K562 (cell line): ENCODE results near the gene RFNG. TPM values are rescaled to one million over a fixed set of nuclear protein-coding genes. Genes with fewer than 3 reads are reported as not detected.

ENCODE experiments used
- ATAC-seq: fragments of 200-7000 bp; cut with Tn5 transposase; 3 replicates; pipeline ENCODE4 v1.9.1; 2020; ENCODE audit warnings: moderate library complexity
- BruUV-seq: library from RNA; stranded (reverse); fragments of 400-500 nt; replicated peaks from 2 replicates; lab custom pipeline; 2021; lab: Mats Ljungman, UMichigan
- CTCF ChIA-PET: fragments of 300-600 bp; formaldehyde crosslinking; extraction: SDS; loops from one replicate; lab custom pipeline; 2021; ENCODE audit warnings: low intra/inter-chr PET ratio; lab: Yijun Ruan, JAX
- POLR2A ChIA-PET: fragments of 300-600, 350-650 bp; sonication (Branson Sonifier 250); formaldehyde crosslinking; extraction: SDS; loops from one replicate; lab custom pipeline; 2021; ENCODE audit warnings: antibody characterized with exemption, inconsistent platforms; lab: Yijun Ruan, JAX
- DNase-seq, 4 experiments: peaks; one replicate each; pipeline versions ENCODE4 v3.0.0 to v3.0.0-alpha.2; 2011 to 2018; ENCODE audit warnings: low spot score in 3 of 4, mixed read lengths in 3 of 4; ENCODE audit errors: extremely low read depth in 1 of 4
- FAIRE-seq: peaks from 2 replicates; lab custom pipeline; 2011; peaks lifted over from hg19 to GRCh38; lab: Jason Lieb, UNC
- H2AFZ ChIP-seq: 2 replicates; pipeline ENCODE4 v1.6.0; 2011; ENCODE audit warnings: low read depth, low read length, control low read depth, inconsistent platforms
- H3K27ac ChIP-seq: fragments of 200-600 bp; 3 replicates; pipeline ENCODE4 v1.8.0; 2011; ENCODE audit warnings: low read depth, mild to moderate bottlenecking, control low read depth, inconsistent platforms, low read length, moderate library complexity, mixed read lengths; ENCODE audit errors: extremely low read depth
- H3K27me3 ChIP-seq, 2 experiments: fragments of 300-600 bp in 1 of 2; 2 replicates in 1 of 2; 3 replicates in 1 of 2; pipeline versions ENCODE4 v1.6.0 to v1.8.0; 2011; ENCODE audit warnings: inconsistent platforms in 2 of 2, low read length in 2 of 2, mild to moderate bottlenecking in 1 of 2, mixed read lengths in 1 of 2, moderate library complexity in 1 of 2; ENCODE audit not compliant: control insufficient read depth in 2 of 2, insufficient read depth in 2 of 2
- H3K36me3 ChIP-seq: fragments of 300-600 bp; 3 replicates; pipeline ENCODE4 v1.8.0; 2011; ENCODE audit warnings: mild to moderate bottlenecking, low read length, inconsistent platforms; ENCODE audit not compliant: control insufficient read depth, insufficient read depth
- H3K4me1 ChIP-seq, 2 experiments: fragments of 200-600 bp in 1 of 2; replicated peaks in 1 of 2; 2 replicates in 1 of 2; 3 replicates in 1 of 2; pipeline versions ENCODE4 v1.5.1 to v1.8.0; 2011; ENCODE audit warnings: inconsistent platforms in 2 of 2, low read length in 2 of 2, mild to moderate bottlenecking in 1 of 2, mixed read lengths in 1 of 2, moderate library complexity in 1 of 2; ENCODE audit not compliant: control insufficient read depth in 2 of 2, insufficient read depth in 2 of 2
- H3K4me2 ChIP-seq: 2 replicates; pipeline ENCODE4 v1.6.1; 2011; ENCODE audit warnings: low read length, control low read depth, inconsistent platforms, mixed read lengths; ENCODE audit not compliant: insufficient read depth
- H3K4me3 ChIP-seq: fragments of 200-600 bp; sonication (generic), shearing (Covaris generic); 2 replicates; pipeline ENCODE4 v1.5.1; 2016; ENCODE audit warnings: control low read depth, inconsistent platforms
- H3K79me2 ChIP-seq: fragments of 200-600 bp; 3 replicates; pipeline ENCODE4 v1.8.0; 2011; ENCODE audit warnings: low read length, inconsistent platforms; ENCODE audit not compliant: control insufficient read depth, insufficient read depth
- H3K9ac ChIP-seq, 2 experiments: 2 replicates each; pipeline versions ENCODE4 v1.6.0 to v1.6.1; 2011; ENCODE audit warnings: low read depth in 2 of 2, low read length in 2 of 2, control low read depth in 1 of 2, inconsistent platforms in 1 of 2, mild to moderate bottlenecking in 1 of 2, mixed read lengths in 1 of 2; ENCODE audit not compliant: insufficient read depth in 1 of 2
- H3K9me1 ChIP-seq: one replicate; pipeline ENCODE4 v1.6.0; 2011; ENCODE audit warnings: inconsistent platforms, mild to moderate bottlenecking, low read length, moderate library complexity; ENCODE audit not compliant: control insufficient read depth, insufficient read depth
- H3K9me3 ChIP-seq: replicated peaks from 2 replicates; pipeline ENCODE4 v1.5.1; 2011; ENCODE audit warnings: low read depth, low read length, inconsistent platforms; ENCODE audit not compliant: control insufficient read depth, insufficient read depth
- H4K20me1 ChIP-seq: replicated peaks from 2 replicates; pipeline ENCODE4 v1.6.1; 2011; ENCODE audit warnings: low read length, inconsistent platforms, mixed read lengths; ENCODE audit not compliant: control insufficient read depth, insufficient read depth
- BRF1 ChIP-seq: IDR thresholded peaks from 3 replicates; pipeline ENCODE4 v1.6.1; 2011; ENCODE audit warnings: borderline replicate concordance, mild to moderate bottlenecking; ENCODE audit not compliant: insufficient read length; ENCODE audit errors: extremely low read depth
- E2F4 ChIP-seq: sonication (generic); formaldehyde crosslinking; IDR thresholded peaks from 2 replicates; pipeline ENCODE4 v1.8.0; 2022; ENCODE audit warnings: mild to moderate bottlenecking, low read depth, missing genetic modification reagents
- GABPA ChIP-seq: fragments of 200-800 bp; sonication (Bioruptor generic); conservative IDR thresholded peaks from 2 replicates; pipeline ENCODE4 v1.6.1; 2016; ENCODE audit warnings: low read depth, missing genetic modification characterization, missing compliant biosample characterization
- POLR2G ChIP-seq: fragments of 200-400 bp; formaldehyde crosslinking; IDR thresholded peaks from 2 replicates; pipeline ENCODE4 v1.6.1; 2017; ENCODE audit warnings: low read depth, mild to moderate bottlenecking, antibody characterized with exemption, low read length, moderate library complexity
- WGBS: fragments of 100-300 bp; shearing (Covaris generic); methylation state at CpG from one replicate; pipeline ENCODE4 v1.1.6; 2016; ENCODE audit warnings: low coverage, mixed read lengths; ENCODE audit not compliant: insufficient coverage; ENCODE audit errors: missing lambda C conversion rate; 5-methylcytosine and 5-hydroxymethylcytosine counted together
- in situ Hi-C: fragments of 300-500 bp; cut with MboI; formaldehyde crosslinking; loops from 4 replicates; pipeline ENCODE4 v1.15.0; 2018; ENCODE audit warnings: inconsistent platforms, mixed read lengths
- intact Hi-C: fragments of 100-400 bp; cut with micrococcal nuclease; formaldehyde crosslinking; loops from 2 replicates; pipeline ENCODE4 v1.14.2; 2022
- polyA plus RNA-seq, 8 experiments: library from polyadenylated mRNA; depleted of rRNA in 4 of 8; stranded (reverse) in 5 of 8; unstranded in 3 of 8; fragments of >200 nt; fragmentation: Nextera tagmentation in 2 of 8; fragmentation: Illumina TruSeq in 1 of 8; extraction: Ambion mirVana in 2 of 8; extraction: Trizol in 1 of 8; gene quantifications; 2 replicates each; pipeline versions ENCODE4 v1.2.1 to v1.2.3, GENCODE V29; 2011 to 2014; ENCODE audit warnings: inconsistent platforms in 1 of 8, missing spikeins in 1 of 8
- total RNA-seq, 7 experiments: library from RNA; depleted of rRNA in 6 of 7; stranded (reverse); fragments of >200 nt in 6 of 7; fragmentation: Illumina TruSeq in 2 of 7; extraction: Trizol in 2 of 7; gene quantifications; 2 replicates each; pipeline versions ENCODE4 v1.2.1 to v1.2.3, GENCODE V29; 2011 to 2021; ENCODE audit warnings: low replicate concordance in 1 of 7
- TF ChIP-seq, protein P1 (sequence below): sonication (generic); formaldehyde crosslinking; IDR thresholded peaks from 2 replicates; pipeline ENCODE4 v1.8.1; 2023; ENCODE audit warnings: mild to moderate bottlenecking, missing genetic modification reagents

RFNG gene
- total and polyA plus RNA-seq, 9 of the 15 experiments (the other 6 are each of a cell fraction or from before 2014, with no cell fraction given), result 0.32 to 32.8 (median 9.5) TPM

DNA sequence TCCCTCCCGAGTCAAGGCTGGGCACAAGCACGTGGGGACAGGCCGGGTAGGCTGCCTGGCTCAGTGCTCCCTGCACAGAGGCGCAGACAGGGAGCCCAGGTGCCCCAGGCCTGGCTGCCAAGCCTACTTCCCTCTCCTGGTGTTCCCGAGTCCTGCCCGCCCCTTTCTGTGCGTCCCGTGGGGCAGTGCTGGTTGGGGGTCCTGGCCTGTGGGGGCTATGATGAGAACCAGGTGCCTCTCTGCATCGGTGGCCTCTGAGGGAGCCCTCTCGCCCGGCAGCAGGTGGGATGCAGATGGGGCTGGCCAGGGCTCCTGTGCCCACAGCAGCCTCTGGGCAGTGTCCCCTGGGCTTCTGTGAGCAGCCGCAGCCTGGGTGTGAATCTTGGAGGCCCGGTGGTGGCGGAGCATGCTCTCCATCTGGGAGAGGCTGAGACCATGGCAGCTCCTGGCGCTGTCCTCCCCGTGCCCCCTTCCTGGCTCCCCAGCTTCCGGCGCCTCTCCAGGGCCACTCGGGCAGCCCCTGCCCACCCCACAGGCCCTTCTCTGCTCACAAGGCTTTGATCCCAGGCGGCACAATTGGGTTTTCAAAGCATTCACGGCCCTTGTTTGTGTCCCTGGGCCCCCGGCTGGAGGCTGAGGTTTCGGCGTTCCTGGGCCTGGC, 36.2 kb downstream of the RFNG start:
- intact Hi-C loops, result no loop called here
- no peaks in the 10 kb centered on the region for H3K9me3 ChIP-seq
- H2AFZ ChIP-seq, result no peak overlapping the region
- H3K9ac ChIP-seq, result peak overlapping the region in 1 of 2 experiments; percentile 48; a peak in 2 of 4 replicates
- no peak overlapping the region for H3K4me3 ChIP-seq
- no peaks in the 10 kb centered on the region for H3K27me3 ChIP-seq
- no peak for ATAC-seq
- H3K4me1 ChIP-seq, result peaks cover 5 to 94% of the 10 kb centered on the region in 2 experiments; a peak in 3 of 5 replicates
- peak; percentile 33; the same call in 1 of the 2 replicates for TF ChIP-seq POLR2G
- TF ChIP-seq BRF1, result no peak
- TF ChIP-seq GABPA (tag), result no peak
- no peak for TF ChIP-seq E2F4 (CRISPR knock-in tag)
- TF ChIP-seq, protein P1, sequence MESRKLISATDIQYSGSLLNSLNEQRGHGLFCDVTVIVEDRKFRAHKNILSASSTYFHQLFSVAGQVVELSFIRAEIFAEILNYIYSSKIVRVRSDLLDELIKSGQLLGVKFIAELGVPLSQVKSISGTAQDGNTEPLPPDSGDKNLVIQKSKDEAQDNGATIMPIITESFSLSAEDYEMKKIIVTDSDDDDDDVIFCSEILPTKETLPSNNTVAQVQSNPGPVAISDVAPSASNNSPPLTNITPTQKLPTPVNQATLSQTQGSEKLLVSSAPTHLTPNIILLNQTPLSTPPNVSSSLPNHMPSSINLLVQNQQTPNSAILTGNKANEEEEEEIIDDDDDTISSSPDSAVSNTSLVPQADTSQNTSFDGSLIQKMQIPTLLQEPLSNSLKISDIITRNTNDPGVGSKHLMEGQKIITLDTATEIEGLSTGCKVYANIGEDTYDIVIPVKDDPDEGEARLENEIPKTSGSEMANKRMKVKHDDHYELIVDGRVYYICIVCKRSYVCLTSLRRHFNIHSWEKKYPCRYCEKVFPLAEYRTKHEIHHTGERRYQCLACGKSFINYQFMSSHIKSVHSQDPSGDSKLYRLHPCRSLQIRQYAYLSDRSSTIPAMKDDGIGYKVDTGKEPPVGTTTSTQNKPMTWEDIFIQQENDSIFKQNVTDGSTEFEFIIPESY (CRISPR knock-in tag), result peak; percentile 42; the same call in 1 of the 2 replicates
- H3K36me3 ChIP-seq, result peaks cover 23% of the 10 kb centered on the region; the same call in 1 of the 3 replicates
- H3K79me2 ChIP-seq, result peaks cover 5% of the 10 kb centered on the region
- H3K9me1 ChIP-seq, result no peaks in the 10 kb centered on the region
- ChIA-PET CTCF (no interaction called here), POLR2A (no interaction called here)
- no TSS peak for BruUV-seq
- no peak for FAIRE-seq
- no peak for DNase-seq
- H3K4me2 ChIP-seq, result no peak overlapping the region
- WGBS, result 64% methylated on average over 24 of the region's 24 CpGs
- H4K20me1 ChIP-seq, result peaks cover 6% of the 10 kb centered on the region; the same call in 1 of the 2 replicates
- in situ Hi-C loops, result no loop called here
- H3K27ac ChIP-seq, result no peak overlapping the region
